ENCODE measurements around the gene COL1A1. TPM values are rescaled to one million over a fixed set of nuclear protein-coding genes. Genes with fewer than 3 reads are reported as not detected.

The COL1A1 gene
- total RNA-seq, 1 donor from 2014 or later: 15.3 TPM

- Histone ChIP-seq H3K4me3 (ENCODE audit: low read depth, low read length) (no peak overlapping the region), H3K36me3 (ENCODE audit: control insufficient read depth, insufficient read depth, low read length) (peaks cover 4% of the 10 kb centered on the region), H3K27me3 (ENCODE audit: control insufficient read depth, insufficient read depth, low read length) (no peaks in the 10 kb centered on the region)
- TF ChIP-seq, protein P1, sequence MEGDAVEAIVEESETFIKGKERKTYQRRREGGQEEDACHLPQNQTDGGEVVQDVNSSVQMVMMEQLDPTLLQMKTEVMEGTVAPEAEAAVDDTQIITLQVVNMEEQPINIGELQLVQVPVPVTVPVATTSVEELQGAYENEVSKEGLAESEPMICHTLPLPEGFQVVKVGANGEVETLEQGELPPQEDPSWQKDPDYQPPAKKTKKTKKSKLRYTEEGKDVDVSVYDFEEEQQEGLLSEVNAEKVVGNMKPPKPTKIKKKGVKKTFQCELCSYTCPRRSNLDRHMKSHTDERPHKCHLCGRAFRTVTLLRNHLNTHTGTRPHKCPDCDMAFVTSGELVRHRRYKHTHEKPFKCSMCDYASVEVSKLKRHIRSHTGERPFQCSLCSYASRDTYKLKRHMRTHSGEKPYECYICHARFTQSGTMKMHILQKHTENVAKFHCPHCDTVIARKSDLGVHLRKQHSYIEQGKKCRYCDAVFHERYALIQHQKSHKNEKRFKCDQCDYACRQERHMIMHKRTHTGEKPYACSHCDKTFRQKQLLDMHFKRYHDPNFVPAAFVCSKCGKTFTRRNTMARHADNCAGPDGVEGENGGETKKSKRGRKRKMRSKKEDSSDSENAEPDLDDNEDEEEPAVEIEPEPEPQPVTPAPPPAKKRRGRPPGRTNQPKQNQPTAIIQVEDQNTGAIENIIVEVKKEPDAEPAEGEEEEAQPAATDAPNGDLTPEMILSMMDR (IDR thresholded peaks at IDR 0.05; ENCODE audit: insufficient read depth, low read length, severe bottlenecking): no peak
- no peak for DNase-seq (ENCODE audit: low read depth)
- FAIRE-seq: no peak
These were observed 20.8 kb downstream of the COL1A1 start for GRCh38 chr17:50180620-50181019.

- TF ChIP-seq, protein P1 (IDR thresholded peaks at IDR 0.05; ENCODE audit: insufficient read depth, low read length, severe bottlenecking): no peak
- Histone ChIP-seq H3K36me3 (ENCODE audit: control insufficient read depth, insufficient read depth, low read length) (peaks cover 1% of the 10 kb centered on the region), H3K4me3 (ENCODE audit: low read depth, low read length) (no peak overlapping the region), H3K27me3 (ENCODE audit: control insufficient read depth, insufficient read depth, low read length) (no peaks in the 10 kb centered on the region)
- FAIRE-seq (no peak), DNase-seq (ENCODE audit: low read depth) (no peak)
These were observed 21.3 kb downstream of the COL1A1 start for GRCh38 chr17:50180111-50180510.

DNA sequence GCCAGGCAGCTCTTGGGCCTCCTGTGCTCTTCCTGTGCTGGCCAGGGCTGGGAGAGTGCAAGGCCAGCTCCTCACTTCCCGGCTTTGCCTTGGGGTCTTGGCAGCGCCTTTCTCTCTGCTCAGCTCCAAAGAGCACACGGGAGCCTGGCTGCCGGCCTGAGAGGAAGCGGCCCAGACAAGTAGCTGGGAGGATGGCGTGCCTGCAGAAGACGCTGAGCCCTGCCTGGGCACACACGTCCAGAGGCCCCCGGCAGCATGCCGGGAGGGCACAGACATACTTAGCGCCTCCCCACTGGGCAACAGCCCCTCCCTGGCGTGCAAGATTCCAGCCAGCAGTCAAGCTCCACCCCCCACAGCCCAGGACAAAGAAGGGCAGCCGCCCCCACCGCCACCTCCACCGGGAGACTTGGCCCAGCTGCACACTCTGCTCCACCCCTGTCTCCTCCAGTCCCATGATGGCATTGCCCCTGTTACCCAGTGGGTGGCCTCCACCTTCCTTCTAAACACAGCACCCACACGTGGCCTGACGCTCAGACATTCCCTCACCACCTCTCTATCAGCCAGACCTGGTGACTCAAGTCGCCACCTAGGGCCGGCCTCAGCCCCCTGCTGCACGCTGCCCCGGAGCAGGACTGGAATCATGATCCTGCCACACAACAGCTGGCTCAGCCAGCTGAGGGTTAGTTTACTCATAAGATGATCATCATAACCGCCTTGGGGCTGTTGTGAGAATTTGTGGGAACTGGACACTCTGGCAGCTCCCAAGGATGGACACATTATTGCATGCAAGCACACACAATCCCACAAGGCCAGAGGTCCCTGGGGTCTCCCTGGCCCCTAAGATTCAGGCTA, 23.2 kb downstream of the COL1A1 start:
- H3K27me3 ChIP-seq (ENCODE audit: control insufficient read depth, insufficient read depth, low read length): no peaks in the 10 kb centered on the region
- FAIRE-seq: no peak
- TF ChIP-seq, protein P1 (IDR thresholded peaks at IDR 0.05; ENCODE audit: insufficient read depth, low read length, severe bottlenecking): peak; percentile 68
- DNase-seq (ENCODE audit: low read depth): peak; percentile 100
- no peak overlapping the region for H3K4me3 ChIP-seq (ENCODE audit: low read depth, low read length)
- no peaks in the 10 kb centered on the region for H3K36me3 ChIP-seq (ENCODE audit: control insufficient read depth, insufficient read depth, low read length)

DNA sequence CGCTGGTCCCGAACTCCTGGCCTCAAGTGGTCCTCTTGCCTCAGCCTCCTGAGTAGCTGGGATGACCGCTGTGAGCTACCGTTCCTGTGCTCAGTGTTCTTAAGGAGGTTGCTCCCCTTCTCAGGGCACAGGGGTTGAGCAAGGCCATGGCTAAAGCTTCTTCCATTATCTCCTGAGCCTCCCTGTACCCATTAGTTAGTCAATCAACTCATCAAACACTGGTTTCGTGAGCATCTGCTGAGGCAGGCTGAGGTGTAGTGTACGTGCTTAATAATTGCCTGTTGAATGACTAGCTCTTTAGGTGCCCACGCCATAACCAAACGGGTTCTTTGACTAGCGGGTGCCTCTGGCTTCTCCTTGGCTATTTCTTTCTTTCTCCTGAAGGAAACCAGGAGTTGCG, 24.0 kb downstream of the COL1A1 start:
- Histone ChIP-seq H3K27me3 (ENCODE audit: control insufficient read depth, insufficient read depth, low read length) (no peaks in the 10 kb centered on the region), H3K4me3 (ENCODE audit: low read depth, low read length) (no peak overlapping the region), H3K36me3 (ENCODE audit: control insufficient read depth, insufficient read depth, low read length) (no peaks in the 10 kb centered on the region)
- no peak for FAIRE-seq
- DNase-seq (ENCODE audit: low read depth): peak; percentile 75
- TF ChIP-seq, protein P1 (IDR thresholded peaks at IDR 0.05; ENCODE audit: insufficient read depth, low read length, severe bottlenecking): no peak

- Histone ChIP-seq H3K36me3 (ENCODE audit: control insufficient read depth, insufficient read depth, low read length) (no peaks in the 10 kb centered on the region), H3K27me3 (ENCODE audit: control insufficient read depth, insufficient read depth, low read length) (no peaks in the 10 kb centered on the region), H3K4me3 (ENCODE audit: low read depth, low read length) (no peak overlapping the region)
- no peak for FAIRE-seq
- DNase-seq (ENCODE audit: low read depth): no peak
- TF ChIP-seq, protein P1 (IDR thresholded peaks at IDR 0.05; ENCODE audit: insufficient read depth, low read length, severe bottlenecking): peak; percentile 7
These were observed 24.7 kb downstream of the COL1A1 start for GRCh38 chr17:50176559-50177357.

Data from bronchial epithelial cell (primary cell).